Middle frontal gyrus (tissue), 1 donor: ENCODE data around the gene NHP2.
"Not testable (repeated sequence)": the region's sequence is repeated elsewhere in the genome, so short reads cannot be mapped to it uniquely, and the experiment has no call there.

Source experiments
- DNase-seq: peaks from one replicate; pipeline ENCODE4 v3.0.0-alpha.2; 2015; ENCODE audit warnings: low spot score; ENCODE audit errors: extremely low spot score

Gene NHP2

GRCh38 chr5:178153530-178154340 lies at the start of gene NHP2:
Gene NHP2 (minus strand): TSS chr5:178153885. CDS start chr5:178153817, 68 bp downstream.
- DNase-seq, result peak; percentile 98

- DNase-seq, result no peak
Observed at GRCh38 chr5:178202541-178202940, 48.9 kb upstream of the NHP2 start.

GRCh38 chr5:178201927-178202235 lies 48.2 kb upstream of the NHP2 start:
- no peak for DNase-seq

- DNase-seq, result no peak
Observed at GRCh38 chr5:178201221-178201926, 47.7 kb upstream of the NHP2 start.

GRCh38 chr5:178199581-178200434 lies 46.1 kb upstream of the NHP2 start:
- no peak for DNase-seq

- DNase-seq, result no peak
Observed at GRCh38 chr5:178198706-178199105, 45.0 kb upstream of the NHP2 start.

GRCh38 chr5:178198151-178198550 lies 44.5 kb upstream of the NHP2 start:
- not testable (repeated sequence) for DNase-seq

- DNase-seq, result no peak
Observed at GRCh38 chr5:178196986-178197385, 43.3 kb upstream of the NHP2 start.

- DNase-seq, result no peak
Observed at GRCh38 chr5:178196281-178196812, 42.7 kb upstream of the NHP2 start.

GRCh38 chr5:178194026-178194425 lies 40.3 kb upstream of the NHP2 start:
- DNase-seq, result no peak

- no peak for DNase-seq
Observed at GRCh38 chr5:178193251-178193809, 39.6 kb upstream of the NHP2 start.

GRCh38 chr5:178192787-178193186 lies 39.1 kb upstream of the NHP2 start:
- no peak for DNase-seq

GRCh38 chr5:178192244-178192643 lies 38.6 kb upstream of the NHP2 start:
- no peak for DNase-seq

- DNase-seq, result no peak
Observed at GRCh38 chr5:178191661-178192060, 38.0 kb upstream of the NHP2 start.

- DNase-seq, result no peak
Observed at GRCh38 chr5:178189433-178189832, 35.7 kb upstream of the NHP2 start.

- no peak for DNase-seq
Observed at GRCh38 chr5:178187014-178187413, 33.3 kb upstream of the NHP2 start, which contains the start of gene GMCL2. Gene GMCL2 (minus strand): TSS chr5:178187371. CDS start chr5:178187299, 72 bp downstream.

- DNase-seq, result no peak
Observed at GRCh38 chr5:178186427-178186826, 32.7 kb upstream of the NHP2 start.

- DNase-seq, result no peak
Observed at GRCh38 chr5:178182158-178182876, 28.6 kb upstream of the NHP2 start.

GRCh38 chr5:178180141-178180863 lies 26.6 kb upstream of the NHP2 start:
- no peak for DNase-seq

- no peak for DNase-seq
Observed at GRCh38 chr5:178177569-178177968, 23.9 kb upstream of the NHP2 start.
